Mesothelial cell of epicardium (in vitro differentiated cells): ENCODE measurements around the gene TENM4. TPM values are rescaled to one million over a fixed set of nuclear protein-coding genes. Genes with fewer than 3 reads are reported as not detected.

Experiments used
- DNase-seq, 2 experiments: peaks; one replicate each; pipeline ENCODE4 v3.0.0; 2021; ENCODE audit warnings: low spot score in 2 of 2; ENCODE audit not compliant: unreplicated experiment in 2 of 2
- H3K27ac Mint-ChIP-seq: 2 replicates; pipeline ENCODE4 v1.8.0; 2021; ENCODE audit warnings: mixed read lengths
- H3K27me3 Mint-ChIP-seq: 2 replicates; pipeline ENCODE4 v1.8.0; 2021; ENCODE audit warnings: low read depth, mixed read lengths
- H3K36me3 Mint-ChIP-seq: 2 replicates; pipeline ENCODE4 v1.8.0; 2021; ENCODE audit warnings: mixed read lengths
- H3K4me1 Mint-ChIP-seq: 2 replicates; pipeline ENCODE4 v1.8.0; 2021; ENCODE audit warnings: mixed read lengths
- H3K4me3 Mint-ChIP-seq: 2 replicates; pipeline ENCODE4 v1.8.0; 2021; ENCODE audit warnings: mild to moderate bottlenecking, moderate library complexity, mixed read lengths
- H3K9me3 Mint-ChIP-seq: 2 replicates; pipeline ENCODE4 v1.8.0; 2021; ENCODE audit warnings: mixed read lengths
- total RNA-seq: library from RNA; stranded (reverse); gene quantifications from 3 replicates; pipeline ENCODE4 v1.2.1, GENCODE V29; 2021
- TF ChIP-seq, protein P1 (sequence below): fragments of 200-600 bp; sonication (generic); IDR thresholded peaks from one replicate; pipeline ENCODE4 v1.5.0; 2021; ENCODE audit warnings: antibody characterized with exemption; ENCODE audit not compliant: unreplicated experiment

TENM4 gene
- total RNA-seq, 1 donor from 2014 or later = 187 TPM

DNA sequence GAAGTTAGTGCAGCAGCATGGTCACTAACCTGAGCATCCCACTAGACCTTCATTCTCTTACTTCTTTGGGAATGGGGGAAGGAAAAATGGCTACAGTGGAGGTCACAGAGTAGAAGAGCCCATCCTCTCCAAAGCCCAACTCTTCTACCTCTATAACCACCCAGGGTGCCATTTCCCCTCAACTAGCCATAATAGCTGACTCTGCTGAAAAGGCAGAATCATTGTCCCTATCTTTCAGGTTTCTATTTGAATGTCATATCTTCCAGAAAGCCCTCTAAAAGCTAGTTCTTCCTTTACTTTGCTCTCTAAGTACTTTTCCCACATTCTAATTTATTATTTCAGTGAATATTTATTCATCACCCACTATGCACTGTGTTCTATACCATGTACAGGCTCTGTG lies 421.6 kb downstream of the TENM4 start:
- Mint-ChIP-seq H3K36me3 (peaks cover 8% of the 10 kb centered on the region), H3K27me3 (no peaks in the 10 kb centered on the region), H3K4me3 (no peak overlapping the region), H3K9me3 (no peaks in the 10 kb centered on the region), H3K27ac (peak overlapping the region; percentile 90), H3K4me1 (peaks cover 70% of the 10 kb centered on the region)
- DNase-seq = no peak
- TF ChIP-seq, protein P1, sequence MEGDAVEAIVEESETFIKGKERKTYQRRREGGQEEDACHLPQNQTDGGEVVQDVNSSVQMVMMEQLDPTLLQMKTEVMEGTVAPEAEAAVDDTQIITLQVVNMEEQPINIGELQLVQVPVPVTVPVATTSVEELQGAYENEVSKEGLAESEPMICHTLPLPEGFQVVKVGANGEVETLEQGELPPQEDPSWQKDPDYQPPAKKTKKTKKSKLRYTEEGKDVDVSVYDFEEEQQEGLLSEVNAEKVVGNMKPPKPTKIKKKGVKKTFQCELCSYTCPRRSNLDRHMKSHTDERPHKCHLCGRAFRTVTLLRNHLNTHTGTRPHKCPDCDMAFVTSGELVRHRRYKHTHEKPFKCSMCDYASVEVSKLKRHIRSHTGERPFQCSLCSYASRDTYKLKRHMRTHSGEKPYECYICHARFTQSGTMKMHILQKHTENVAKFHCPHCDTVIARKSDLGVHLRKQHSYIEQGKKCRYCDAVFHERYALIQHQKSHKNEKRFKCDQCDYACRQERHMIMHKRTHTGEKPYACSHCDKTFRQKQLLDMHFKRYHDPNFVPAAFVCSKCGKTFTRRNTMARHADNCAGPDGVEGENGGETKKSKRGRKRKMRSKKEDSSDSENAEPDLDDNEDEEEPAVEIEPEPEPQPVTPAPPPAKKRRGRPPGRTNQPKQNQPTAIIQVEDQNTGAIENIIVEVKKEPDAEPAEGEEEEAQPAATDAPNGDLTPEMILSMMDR = no peak

- Mint-ChIP-seq H3K36me3 (peaks cover 8% of the 10 kb centered on the region), H3K4me3 (no peak overlapping the region), H3K9me3 (no peaks in the 10 kb centered on the region), H3K27ac (peak overlapping the region; percentile 90), H3K27me3 (no peaks in the 10 kb centered on the region), H3K4me1 (peaks cover 73% of the 10 kb centered on the region)
- TF ChIP-seq, protein P1 = no peak
- DNase-seq = peak in 1 of 2 experiments; percentile 51
These were observed 422.4 kb downstream of the TENM4 start for GRCh38 chr11:79018371-79018849.

DNA sequence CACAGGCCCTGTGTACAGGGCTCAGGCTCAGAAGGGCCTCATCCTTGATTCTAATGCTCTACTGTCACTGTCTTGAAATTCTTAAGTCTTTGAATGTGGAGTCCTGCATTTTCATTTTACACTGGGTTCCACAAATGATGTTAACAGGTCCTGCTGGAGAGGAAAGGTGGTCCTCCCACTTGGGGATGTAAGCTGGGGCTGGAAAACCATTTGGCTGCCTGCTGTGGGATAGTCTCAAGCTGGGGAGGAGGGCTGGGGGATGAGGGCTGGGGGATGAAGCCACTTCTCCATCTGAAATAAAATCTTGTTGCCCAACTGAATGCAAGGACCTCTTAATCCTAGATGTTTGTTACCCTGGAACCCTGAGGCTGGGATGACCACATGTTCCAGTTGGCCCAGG lies 423.0 kb downstream of the TENM4 start:
- H3K27ac Mint-ChIP-seq = peak overlapping the region; percentile 90
- TF ChIP-seq, protein P1 = no peak
- H3K36me3 Mint-ChIP-seq = peaks cover 8% of the 10 kb centered on the region
- DNase-seq = no peak
- no peaks in the 10 kb centered on the region for H3K9me3 Mint-ChIP-seq
- H3K4me1 Mint-ChIP-seq = peaks cover 77% of the 10 kb centered on the region
- no peak overlapping the region for H3K4me3 Mint-ChIP-seq
- H3K27me3 Mint-ChIP-seq = no peaks in the 10 kb centered on the region

DNA sequence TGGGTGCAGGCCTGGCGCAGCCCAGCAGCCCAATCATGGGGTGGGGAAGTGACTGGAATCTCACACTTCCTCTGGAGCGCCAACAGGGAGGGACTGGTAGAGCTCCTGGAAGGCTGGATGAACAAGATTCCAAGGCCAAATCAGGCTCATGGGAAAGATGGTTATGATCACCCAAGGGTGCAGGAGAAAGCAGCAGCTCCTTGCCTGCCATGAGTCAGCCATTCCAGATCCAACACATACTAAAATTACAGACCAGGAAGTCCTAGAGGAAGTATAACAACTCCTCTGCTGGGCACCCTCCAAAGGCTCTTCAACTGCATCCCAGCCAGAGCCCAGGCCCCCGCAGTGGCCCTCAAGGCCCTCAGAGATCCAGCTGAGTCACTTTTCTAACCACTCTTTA lies 427.3 kb downstream of the TENM4 start:
- Mint-ChIP-seq H3K9me3 (peaks cover 8% of the 10 kb centered on the region), H3K27ac (no peak overlapping the region), H3K36me3 (peaks cover 22% of the 10 kb centered on the region), H3K4me3 (no peak overlapping the region), H3K27me3 (no peaks in the 10 kb centered on the region), H3K4me1 (peaks cover 45% of the 10 kb centered on the region)
- TF ChIP-seq, protein P1 = no peak
- no peak for DNase-seq

DNA sequence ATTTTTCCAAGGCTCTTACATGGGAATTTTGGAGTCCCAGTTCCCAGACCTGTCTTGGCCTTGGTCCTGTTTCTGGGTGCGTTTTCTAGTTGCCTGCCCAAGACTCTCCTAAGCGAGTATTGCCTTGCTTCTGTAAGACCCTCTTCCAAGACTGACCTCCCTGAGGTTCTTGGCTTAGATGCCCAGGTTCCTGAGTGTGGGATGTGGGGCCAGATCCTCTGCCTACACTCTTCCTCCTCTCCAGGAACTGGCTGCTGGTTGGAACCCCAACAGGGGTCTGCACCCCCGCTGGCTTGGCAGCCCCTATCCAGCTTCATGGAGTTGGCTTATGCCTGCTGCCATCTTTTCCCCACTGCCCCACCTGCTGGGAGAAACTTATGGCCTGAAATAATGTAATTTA lies 429.5 kb downstream of the TENM4 start:
- Mint-ChIP-seq H3K9me3 (peaks cover 8% of the 10 kb centered on the region), H3K27ac (no peak overlapping the region), H3K36me3 (peaks cover 22% of the 10 kb centered on the region), H3K4me3 (no peak overlapping the region), H3K27me3 (no peaks in the 10 kb centered on the region), H3K4me1 (peaks cover 27% of the 10 kb centered on the region)
- no peak for DNase-seq
- TF ChIP-seq, protein P1 = no peak
